ENCODE results near the gene NUDT2. TPM values are rescaled to one million over a fixed set of nuclear protein-coding genes. Genes with fewer than 3 reads are reported as not detected.

Gene NUDT2
- total RNA-seq, 1 donor from 2014 or later, result 12.8 TPM

DNA sequence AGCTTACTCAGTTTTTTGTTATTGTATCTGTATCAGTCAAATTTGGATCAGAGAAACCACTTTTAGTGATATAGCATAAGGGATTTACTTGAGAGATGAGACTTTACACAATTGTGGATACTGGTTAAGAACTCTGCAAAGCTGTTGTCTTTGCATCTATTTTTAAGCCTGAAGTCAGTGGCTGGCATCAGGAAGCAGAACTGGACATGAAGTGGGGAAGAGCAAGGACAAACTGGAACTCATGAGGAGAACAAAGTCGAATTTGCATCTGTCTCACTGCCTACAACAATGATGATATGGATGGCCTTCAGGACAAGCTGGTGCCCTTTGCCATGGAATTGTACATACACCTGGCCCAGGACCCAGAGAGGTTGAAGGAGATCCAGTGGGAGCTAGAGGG, 63.1 kb downstream of the NUDT2 start:
- no peaks in the 10 kb centered on the region for H3K4me1 Mint-ChIP-seq (ENCODE audit: low read depth, unreplicated experiment)
- H3K4me1 ChIP-seq (ENCODE audit: insufficient read depth, low read length), result no peaks in the 10 kb centered on the region
- H3K4me2 ChIP-seq (ENCODE audit: low read length), result no peak overlapping the region
- H3K4me3 ChIP-seq (ENCODE audit: insufficient read depth, low read depth, low read length), result no peak overlapping the region
- H3K9me3 ChIP-seq (ENCODE audit: insufficient read depth, low read depth, low read length), result no peaks in the 10 kb centered on the region
- H3K79me2 ChIP-seq (ENCODE audit: insufficient read depth, low read length), result no peaks in the 10 kb centered on the region
- no peaks in the 10 kb centered on the region for H4K20me1 ChIP-seq (ENCODE audit: insufficient read depth, low read length)
- H3K9me3 Mint-ChIP-seq (ENCODE audit: unreplicated experiment), result no peaks in the 10 kb centered on the region
- no peaks in the 10 kb centered on the region for H3K36me3 ChIP-seq (ENCODE audit: insufficient read depth, low read length)
- peaks cover 2% of the 10 kb centered on the region for H3K27me3 Mint-ChIP-seq (ENCODE audit: low read depth, unreplicated experiment)
- no peak for TF ChIP-seq EZH2 (IDR thresholded peaks at IDR 0.05; ENCODE audit: insufficient read depth, low read length)
- TF ChIP-seq, protein P1, sequence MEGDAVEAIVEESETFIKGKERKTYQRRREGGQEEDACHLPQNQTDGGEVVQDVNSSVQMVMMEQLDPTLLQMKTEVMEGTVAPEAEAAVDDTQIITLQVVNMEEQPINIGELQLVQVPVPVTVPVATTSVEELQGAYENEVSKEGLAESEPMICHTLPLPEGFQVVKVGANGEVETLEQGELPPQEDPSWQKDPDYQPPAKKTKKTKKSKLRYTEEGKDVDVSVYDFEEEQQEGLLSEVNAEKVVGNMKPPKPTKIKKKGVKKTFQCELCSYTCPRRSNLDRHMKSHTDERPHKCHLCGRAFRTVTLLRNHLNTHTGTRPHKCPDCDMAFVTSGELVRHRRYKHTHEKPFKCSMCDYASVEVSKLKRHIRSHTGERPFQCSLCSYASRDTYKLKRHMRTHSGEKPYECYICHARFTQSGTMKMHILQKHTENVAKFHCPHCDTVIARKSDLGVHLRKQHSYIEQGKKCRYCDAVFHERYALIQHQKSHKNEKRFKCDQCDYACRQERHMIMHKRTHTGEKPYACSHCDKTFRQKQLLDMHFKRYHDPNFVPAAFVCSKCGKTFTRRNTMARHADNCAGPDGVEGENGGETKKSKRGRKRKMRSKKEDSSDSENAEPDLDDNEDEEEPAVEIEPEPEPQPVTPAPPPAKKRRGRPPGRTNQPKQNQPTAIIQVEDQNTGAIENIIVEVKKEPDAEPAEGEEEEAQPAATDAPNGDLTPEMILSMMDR (IDR thresholded peaks at IDR 0.05; ENCODE audit: insufficient read depth, low read depth, low read length), result no peak
- no peak overlapping the region for H2AFZ ChIP-seq (ENCODE audit: low read depth, low read length)
- H3K9ac ChIP-seq (ENCODE audit: low read length), result no peak overlapping the region
- no peak overlapping the region for H3K27ac Mint-ChIP-seq (ENCODE audit: unreplicated experiment)
- no peaks in the 10 kb centered on the region for H3K36me3 Mint-ChIP-seq (ENCODE audit: low read depth, unreplicated experiment)
- no peak for DNase-seq (ENCODE audit: low read depth)
- peaks cover 2% of the 10 kb centered on the region for H3K27me3 ChIP-seq (ENCODE audit: insufficient read depth, low read length)
- FAIRE-seq, result no peak
- no peak overlapping the region for H3K27ac ChIP-seq (ENCODE audit: low read depth, low read length)
- H3K4me3 Mint-ChIP-seq (ENCODE audit: unreplicated experiment), result no peak overlapping the region

Other genes starting within 250 kb of the NUDT2 start
- gene DCAF12, start 202.9 kb upstream of the NUDT2 start, total RNA-seq, result 29.8 and 36.0 TPM in 2 replicates
- 52.0 and 60.8 TPM in 2 replicates for gene UBAP1, start 150.5 kb upstream of the NUDT2 start, total RNA-seq
- gene KIF24, start 301 bp upstream of the NUDT2 start, total RNA-seq, result 0.79 and 0.86 TPM in 2 replicates
- 6.9 and 7.3 TPM in 2 replicates for gene MYORG, start 47.3 kb downstream of the NUDT2 start, total RNA-seq
- 59.9 and 63.5 TPM in 2 replicates for gene FAM219A, start 129.0 kb downstream of the NUDT2 start, total RNA-seq
- 0.58 and 1.8 TPM in 2 replicates for gene DNAI1, start 129.2 kb downstream of the NUDT2 start, total RNA-seq
- gene ENHO, start 193.4 kb downstream of the NUDT2 start, total RNA-seq, result 0.55 and 1.1 TPM in 2 replicates